Calu3 (cell line): Measurements from ENCODE around the gene CMPK1. TPM values are rescaled to one million over a fixed set of nuclear protein-coding genes. Genes with fewer than 3 reads are reported as not detected.

ENCODE experiments used
- BruUV-seq: library from RNA; stranded (reverse); fragments of 400-500 nt; replicated peaks from 2 replicates; lab custom pipeline; 2021; lab: Mats Ljungman, UMichigan
- CTCF ChIA-PET: fragments of 300-600 bp; sonication (Branson Sonifier 250); formaldehyde crosslinking; loops from one replicate; lab custom pipeline; 2022; ENCODE audit warnings: antibody characterized with exemption; lab: Charles Lee
- DNase-seq: peaks from one replicate; pipeline ENCODE4 v3.0.0; 2022
- H3K27ac Mint-ChIP-seq: one replicate; pipeline ENCODE4 v1.8.0; 2022; ENCODE audit warnings: mixed read lengths; ENCODE audit not compliant: unreplicated experiment
- H3K27me3 Mint-ChIP-seq: one replicate; pipeline ENCODE4 v1.8.0; 2022; ENCODE audit warnings: mixed read lengths; ENCODE audit not compliant: unreplicated experiment
- H3K36me3 Mint-ChIP-seq: one replicate; pipeline ENCODE4 v1.8.0; 2022; ENCODE audit warnings: mild to moderate bottlenecking, moderate library complexity, mixed read lengths; ENCODE audit not compliant: insufficient read depth, unreplicated experiment
- H3K4me1 Mint-ChIP-seq: one replicate; pipeline ENCODE4 v1.8.0; 2022; ENCODE audit warnings: mild to moderate bottlenecking, low read depth, mixed read lengths; ENCODE audit not compliant: unreplicated experiment
- H3K4me3 Mint-ChIP-seq: one replicate; pipeline ENCODE4 v1.8.0; 2022; ENCODE audit warnings: mild to moderate bottlenecking, low read depth, moderate library complexity, mixed read lengths; ENCODE audit not compliant: unreplicated experiment
- H3K9me3 Mint-ChIP-seq: one replicate; pipeline ENCODE4 v1.8.0; 2022; ENCODE audit warnings: low read depth, mixed read lengths; ENCODE audit not compliant: unreplicated experiment
- intact Hi-C: fragments of 100-400 bp; cut with micrococcal nuclease; formaldehyde crosslinking; loops from one replicate; pipeline ENCODE4 v1.10.0; 2022; ENCODE audit not compliant: unreplicated experiment
- total RNA-seq: library from RNA; stranded (reverse); gene quantifications from 2 replicates; pipeline ENCODE4 v1.2.3, GENCODE V29; 2022
- TF ChIP-seq, protein P1 (sequence below): fragments of 200-600 bp; IDR thresholded peaks from one replicate; pipeline ENCODE4 v1.8.0; 2022; ENCODE audit warnings: antibody characterized with exemption; ENCODE audit not compliant: unreplicated experiment

The CMPK1 gene
- total RNA-seq, 1 experiment from 2014 or later = 162 TPM

DNA sequence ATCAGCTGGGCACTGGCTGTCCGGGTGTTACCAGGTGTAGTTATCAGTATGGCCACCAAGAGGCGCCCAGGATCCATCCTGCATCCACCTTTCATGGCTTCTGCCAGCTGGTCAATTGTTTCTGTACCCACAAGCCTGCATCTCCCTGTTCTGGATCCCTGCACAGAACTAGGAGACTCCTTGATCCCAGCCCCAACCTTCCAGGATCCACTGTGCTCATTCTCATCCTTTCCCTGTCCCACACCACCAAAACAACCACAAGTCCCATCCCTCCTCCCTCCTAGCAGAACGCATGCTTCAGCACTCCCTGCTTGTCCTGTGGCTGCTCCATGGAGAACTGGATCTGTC, 55.3 kb downstream of the CMPK1 start:
- Mint-ChIP-seq H3K4me1 (no peaks in the 10 kb centered on the region), H3K36me3 (peaks cover 36% of the 10 kb centered on the region), H3K4me3 (no peak overlapping the region), H3K27ac (no peak overlapping the region), H3K9me3 (no peaks in the 10 kb centered on the region), H3K27me3 (peaks cover 22% of the 10 kb centered on the region)
- intact Hi-C loops = loop anchor here (1.0 to 5.0 kb wide), 3 partner anchors 33 to 337 kb away; no protein-coding TSS in a partner anchor
- CTCF ChIA-PET = interaction anchor here (0.8 to 2.5 kb wide), 5 partner anchors 47 to 339 kb away, joined by 3 to 37 read pairs (median 4); partner anchors contain the start of gene FOXD2
- no TSS peak for BruUV-seq
- TF ChIP-seq, protein P1, sequence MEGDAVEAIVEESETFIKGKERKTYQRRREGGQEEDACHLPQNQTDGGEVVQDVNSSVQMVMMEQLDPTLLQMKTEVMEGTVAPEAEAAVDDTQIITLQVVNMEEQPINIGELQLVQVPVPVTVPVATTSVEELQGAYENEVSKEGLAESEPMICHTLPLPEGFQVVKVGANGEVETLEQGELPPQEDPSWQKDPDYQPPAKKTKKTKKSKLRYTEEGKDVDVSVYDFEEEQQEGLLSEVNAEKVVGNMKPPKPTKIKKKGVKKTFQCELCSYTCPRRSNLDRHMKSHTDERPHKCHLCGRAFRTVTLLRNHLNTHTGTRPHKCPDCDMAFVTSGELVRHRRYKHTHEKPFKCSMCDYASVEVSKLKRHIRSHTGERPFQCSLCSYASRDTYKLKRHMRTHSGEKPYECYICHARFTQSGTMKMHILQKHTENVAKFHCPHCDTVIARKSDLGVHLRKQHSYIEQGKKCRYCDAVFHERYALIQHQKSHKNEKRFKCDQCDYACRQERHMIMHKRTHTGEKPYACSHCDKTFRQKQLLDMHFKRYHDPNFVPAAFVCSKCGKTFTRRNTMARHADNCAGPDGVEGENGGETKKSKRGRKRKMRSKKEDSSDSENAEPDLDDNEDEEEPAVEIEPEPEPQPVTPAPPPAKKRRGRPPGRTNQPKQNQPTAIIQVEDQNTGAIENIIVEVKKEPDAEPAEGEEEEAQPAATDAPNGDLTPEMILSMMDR = peak; percentile 88
- peak; percentile 81 for DNase-seq

DNA sequence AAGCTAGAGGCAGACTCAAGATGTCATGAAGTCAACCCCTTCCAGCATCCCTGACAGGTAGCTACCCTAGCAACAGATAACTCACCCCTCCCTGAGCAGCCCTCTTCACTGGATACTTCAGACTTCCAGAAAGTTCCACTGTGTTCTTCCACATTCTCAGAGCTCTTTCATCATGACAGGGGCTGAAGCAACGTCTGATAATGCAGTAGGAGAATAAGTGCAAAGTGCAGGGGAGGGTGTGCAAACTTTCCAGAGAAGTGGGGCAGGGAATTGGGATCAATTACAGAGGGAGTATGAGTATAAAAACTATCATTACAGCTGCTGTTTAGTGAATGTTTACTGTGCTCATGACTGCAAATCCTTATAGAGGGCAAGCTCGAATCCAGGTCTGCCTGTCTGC, 56.1 kb downstream of the CMPK1 start:
- Mint-ChIP-seq H3K4me3 (no peak overlapping the region), H3K4me1 (no peaks in the 10 kb centered on the region), H3K27ac (no peak overlapping the region), H3K27me3 (peaks cover 31% of the 10 kb centered on the region), H3K36me3 (peaks cover 34% of the 10 kb centered on the region), H3K9me3 (no peaks in the 10 kb centered on the region)
- intact Hi-C loops = loop anchor here (5.0 kb wide), 2 partner anchors 33 to 323 kb away; no protein-coding TSS in a partner anchor
- CTCF ChIA-PET = interaction anchor here (1.3 to 2.5 kb wide), 3 partner anchors 46 to 338 kb away, joined by 3 to 37 read pairs (median 4); no protein-coding TSS in a partner anchor
- no TSS peak for BruUV-seq
- no peak for DNase-seq
- TF ChIP-seq, protein P1 = no peak

GRCh38 chr1:47390843-47391242, 57.3 kb downstream of the CMPK1 start:
- H3K4me3 Mint-ChIP-seq = no peak overlapping the region
- H3K9me3 Mint-ChIP-seq = no peaks in the 10 kb centered on the region
- intact Hi-C loops = no loop called here
- peaks cover 34% of the 10 kb centered on the region for H3K36me3 Mint-ChIP-seq
- BruUV-seq = no TSS peak
- no peak for DNase-seq
- H3K4me1 Mint-ChIP-seq = no peaks in the 10 kb centered on the region
- TF ChIP-seq, protein P1 = no peak
- CTCF ChIA-PET = no interaction called here
- H3K27me3 Mint-ChIP-seq = peaks cover 32% of the 10 kb centered on the region
- H3K27ac Mint-ChIP-seq = no peak overlapping the region

DNA sequence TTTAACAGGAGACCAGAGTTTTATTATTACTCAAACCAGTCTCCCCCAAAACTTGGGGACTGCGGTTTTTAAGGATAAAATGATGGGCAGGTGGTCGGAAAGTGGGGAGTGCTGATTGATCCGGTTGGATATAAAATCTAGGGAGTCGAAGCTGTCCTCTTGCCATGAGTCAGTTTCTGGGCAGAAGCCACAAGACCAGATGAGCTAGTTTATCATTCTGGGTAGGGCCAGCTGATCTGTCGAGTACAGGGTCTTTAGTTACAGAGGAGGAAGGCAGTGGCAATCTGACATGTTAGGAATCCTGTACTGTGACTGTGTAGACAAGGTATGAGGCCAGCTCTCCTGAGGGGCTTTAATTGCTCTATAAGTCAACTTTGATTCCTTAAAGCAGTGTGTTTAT, 59.6 kb downstream of the CMPK1 start:
- no peak overlapping the region for H3K27ac Mint-ChIP-seq
- no TSS peak for BruUV-seq
- H3K27me3 Mint-ChIP-seq = peaks cover 22% of the 10 kb centered on the region

More for the DNA sequence above, 59.6 kb downstream of the CMPK1 start:
- peaks cover 13% of the 10 kb centered on the region for H3K36me3 Mint-ChIP-seq
- intact Hi-C loops = no loop called here
- H3K4me3 Mint-ChIP-seq = no peak overlapping the region
- H3K9me3 Mint-ChIP-seq = no peaks in the 10 kb centered on the region
- TF ChIP-seq, protein P1 = no peak
- H3K4me1 Mint-ChIP-seq = no peaks in the 10 kb centered on the region
- no peak for DNase-seq
- CTCF ChIA-PET = interaction anchor here (0.7 kb wide), 3 partner anchors 45 to 333 kb away, joined by 3 to 4 read pairs (median 3); partner anchors contain the start of gene FOXD2
